Measurements from ENCODE around the gene FOXA3. TPM values are rescaled to one million over a fixed set of nuclear protein-coding genes. Genes with fewer than 3 reads are reported as not detected.

The FOXA3 gene
- total RNA-seq, 4 donors from 2014 or later, result 0.12 TPM; not detected in 3

GRCh38 chr19:45822716-45823115 is 41.4 kb upstream of the FOXA3 start:
- no peak for DNase-seq (ENCODE audit: low spot score in 2 of 2)
- intact Hi-C loops (cut with DNase I; ENCODE audit: low total_unique reads), result no loop called here
- H3K4me3 ChIP-seq (ENCODE audit: low read depth, poor library complexity, severe bottlenecking), result no peak overlapping the region
- WGBS, 2 donors, result 86 to 90% methylated on average over 4 to 5 of the region's 5 CpGs
- TF ChIP-seq CTCF (IDR thresholded peaks at IDR 0.05) (no peak), POLR2A (IDR thresholded peaks at IDR 0.05) (no peak)

GRCh38 chr19:45823182-45823581 is 40.9 kb upstream of the FOXA3 start:
- no peak for DNase-seq (ENCODE audit: low spot score in 2 of 2)
- no peak overlapping the region for H3K4me3 ChIP-seq (ENCODE audit: low read depth, poor library complexity, severe bottlenecking)
- intact Hi-C loops (cut with DNase I; ENCODE audit: low total_unique reads), result no loop called here
- 86 to 89% methylated on average over 12 of the region's 12 CpGs for WGBS, 2 donors
- TF ChIP-seq CTCF (IDR thresholded peaks at IDR 0.05), result no peak
- TF ChIP-seq POLR2A (IDR thresholded peaks at IDR 0.05), result no peak

GRCh38 chr19:45824041-45824471 is 40.1 kb upstream of the FOXA3 start:
- 45% methylated on average over 12 of the region's 12 CpGs for WGBS, 2 donors
- no peak for TF ChIP-seq POLR2A (IDR thresholded peaks at IDR 0.05)
- TF ChIP-seq CTCF (IDR thresholded peaks at IDR 0.05), result no peak
- no peak overlapping the region for H3K4me3 ChIP-seq (ENCODE audit: low read depth, poor library complexity, severe bottlenecking)
- no peak for DNase-seq (ENCODE audit: low spot score in 2 of 2)
- intact Hi-C loops (cut with DNase I; ENCODE audit: low total_unique reads), result no loop called here

GRCh38 chr19:45824531-45825262 is 39.4 kb upstream of the FOXA3 start:
- DNase-seq (ENCODE audit: low spot score in 2 of 2), result no peak
- TF ChIP-seq CTCF (IDR thresholded peaks at IDR 0.05), result no peak
- TF ChIP-seq POLR2A (IDR thresholded peaks at IDR 0.05), result no peak
- no peak overlapping the region for H3K4me3 ChIP-seq (ENCODE audit: low read depth, poor library complexity, severe bottlenecking)
- intact Hi-C loops (cut with DNase I; ENCODE audit: low total_unique reads), result no loop called here
- 84 to 90% methylated on average over 26 of the region's 26 CpGs for WGBS, 2 donors

- TF ChIP-seq POLR2A (IDR thresholded peaks at IDR 0.05) (no peak), CTCF (IDR thresholded peaks at IDR 0.05) (no peak)
- DNase-seq (ENCODE audit: low spot score in 2 of 2), result no peak
- intact Hi-C loops (cut with DNase I; ENCODE audit: low total_unique reads), result no loop called here
- no peak overlapping the region for H3K4me3 ChIP-seq (ENCODE audit: low read depth, poor library complexity, severe bottlenecking)
- 95 to 98% methylated on average over 8 of the region's 8 CpGs for WGBS, 2 donors
These were observed 38.9 kb upstream of the FOXA3 start for GRCh38 chr19:45825263-45825605.
